GM20431 (cell line): ENCODE measurements around the gene LCNL1.

Experiments
- in situ Hi-C: fragments of 300-500 bp; cut with MseI, MboI; formaldehyde crosslinking; loops from one replicate; pipeline ENCODE4 v1.15.0; 2020; ENCODE audit warnings: low sequenced_read_pairs; ENCODE audit not compliant: unreplicated experiment

LCNL1 gene

DNA sequence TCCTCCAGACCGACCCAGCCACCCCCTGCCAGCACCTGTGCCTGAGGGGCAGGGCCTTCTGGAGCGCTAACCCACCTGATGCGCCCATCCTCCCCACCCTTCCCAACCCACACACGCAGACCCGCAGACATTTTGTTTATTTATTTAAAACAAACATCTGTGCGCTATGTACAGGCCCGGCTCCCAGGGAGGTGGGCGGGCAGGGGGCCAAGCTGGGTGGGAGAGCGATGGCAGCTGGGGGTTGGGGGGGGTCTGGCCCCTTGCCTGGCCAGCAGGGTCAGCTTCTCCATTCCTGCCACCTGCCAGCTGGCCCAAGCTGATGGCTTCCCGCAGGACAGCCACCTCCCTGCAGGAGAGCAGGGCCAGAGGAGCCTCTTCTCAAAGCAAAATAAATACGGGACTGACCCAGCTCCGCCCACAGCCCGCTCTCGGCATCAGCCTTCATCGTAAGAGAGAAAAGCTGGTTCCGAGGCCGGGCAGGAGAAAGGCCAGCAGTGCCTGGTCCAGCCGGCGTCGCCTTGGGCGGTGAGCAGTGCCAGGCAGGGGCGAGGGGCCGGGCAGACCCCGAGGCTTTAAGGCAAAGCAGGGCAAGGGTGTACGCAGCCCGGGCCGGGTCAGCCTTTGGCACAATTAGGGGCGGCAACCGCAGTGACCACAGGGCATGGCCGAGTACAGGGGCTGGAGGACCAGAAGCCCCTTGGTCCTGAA is 24.5 kb downstream of the LCNL1 start:
- in situ Hi-C loops, result no loop called here

GRCh38 chr9:137007816-137008270 is 25.1 kb downstream of the LCNL1 start:
- in situ Hi-C loops, result no loop called here

DNA sequence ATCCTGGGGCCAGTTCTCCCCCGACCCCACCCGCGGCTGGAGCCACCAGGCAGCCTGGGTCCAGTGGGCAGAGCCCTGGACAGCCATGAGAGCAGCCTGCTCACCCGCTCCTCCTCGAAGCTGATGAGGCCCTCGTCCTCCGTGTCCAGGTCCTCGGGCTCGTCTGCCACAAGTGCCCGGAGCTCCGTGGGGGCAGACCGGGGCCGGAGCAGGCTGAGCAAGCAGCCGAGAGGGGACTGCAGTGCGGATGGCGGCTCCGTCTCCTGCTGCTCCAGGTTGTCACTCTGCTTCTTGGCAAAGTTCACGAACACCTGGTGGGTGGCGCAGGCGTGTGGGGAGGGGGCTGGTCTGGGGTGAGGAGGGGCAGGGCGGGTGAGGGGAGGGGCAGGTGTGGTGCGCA is 25.5 kb downstream of the LCNL1 start:
- in situ Hi-C loops, result no loop called here

GRCh38 chr9:137009217-137009616 is 26.4 kb downstream of the LCNL1 start:
- in situ Hi-C loops, result no loop called here

- in situ Hi-C loops, result no loop called here
Observed at GRCh38 chr9:137009938-137010732, 27.3 kb downstream of the LCNL1 start.

DNA sequence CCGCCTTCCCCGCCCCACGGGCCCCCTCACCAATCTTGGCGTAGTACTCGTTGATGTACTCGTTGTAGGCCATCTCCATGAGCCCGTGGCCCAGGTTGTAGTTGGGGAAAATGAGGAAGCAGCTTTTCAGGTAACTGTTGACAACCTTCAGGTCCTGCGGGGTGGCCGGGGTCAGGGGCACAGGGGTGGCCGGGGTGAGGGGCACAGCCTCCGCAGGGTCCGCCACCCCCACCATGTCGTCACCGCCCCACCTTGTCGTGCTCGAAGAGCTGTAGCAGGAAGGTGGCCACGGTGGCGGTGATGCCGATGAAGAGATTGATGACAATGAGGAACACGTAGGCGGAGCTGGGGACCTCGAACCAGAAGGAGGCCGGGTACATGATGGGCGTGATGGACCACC is 28.4 kb downstream of the LCNL1 start:
- in situ Hi-C loops, result no loop called here

DNA sequence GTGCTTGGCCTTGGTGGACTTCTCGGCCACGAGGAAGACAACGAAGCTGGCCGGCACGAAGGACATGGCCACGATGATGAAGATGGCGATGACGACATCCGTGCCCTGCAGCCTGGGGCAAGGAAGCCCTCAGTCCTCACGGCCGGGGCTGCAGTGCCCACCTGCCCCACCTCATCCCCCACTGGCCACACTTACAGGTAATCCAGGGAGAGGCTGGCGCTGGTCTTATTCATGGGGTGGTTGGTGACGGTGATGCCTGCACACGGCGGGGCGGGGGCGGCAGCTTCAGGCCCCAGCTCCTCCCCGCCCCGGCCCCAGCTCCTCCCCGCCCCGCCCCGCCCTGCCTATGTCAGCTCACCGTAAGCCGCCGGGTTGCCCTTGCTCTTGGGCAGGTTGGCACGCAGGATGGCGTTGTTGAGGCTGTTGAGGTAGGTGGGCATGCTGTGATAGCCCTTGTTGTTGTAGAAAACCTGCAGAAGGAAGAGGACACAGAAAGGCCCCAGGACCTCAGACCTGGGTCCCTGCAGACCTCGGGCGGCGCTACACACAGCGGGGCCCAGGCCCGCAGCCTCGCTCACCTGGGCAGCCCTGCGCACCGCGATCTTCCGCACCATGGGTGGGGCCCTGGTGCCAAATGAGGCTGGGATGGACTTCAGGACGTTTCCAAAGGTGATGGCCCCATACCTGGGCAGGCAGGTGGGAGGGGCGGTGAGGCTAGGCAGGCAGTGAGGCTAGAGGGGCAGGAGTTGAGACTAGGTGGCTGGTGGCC is 29.3 kb downstream of the LCNL1 start:
- in situ Hi-C loops, result no loop called here

- in situ Hi-C loops, result no loop called here
Observed at GRCh38 chr9:137012694-137013570, 30.1 kb downstream of the LCNL1 start.

GRCh38 chr9:137013571-137013940 is 30.8 kb downstream of the LCNL1 start:
- in situ Hi-C loops, result no loop called here

DNA sequence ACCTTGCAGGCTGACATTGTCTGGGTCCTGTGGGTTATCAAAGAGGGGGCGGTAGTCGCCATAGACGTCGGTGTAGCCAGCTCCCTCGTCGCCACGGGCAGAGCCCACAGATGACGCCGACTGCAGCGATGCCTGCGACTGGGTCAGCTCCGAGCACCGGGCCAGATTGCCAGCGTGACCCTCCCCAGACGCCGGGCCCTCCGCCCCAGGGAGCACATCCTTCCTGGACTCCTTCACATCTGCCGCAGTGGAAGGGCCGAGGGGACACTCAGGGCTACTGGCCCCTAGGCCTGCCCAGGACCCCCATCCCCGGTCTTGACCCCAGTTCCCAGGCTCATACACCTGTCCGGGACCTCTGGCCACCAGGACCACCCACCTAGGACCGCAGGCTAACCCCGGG is 31.4 kb downstream of the LCNL1 start:
- in situ Hi-C loops, result no loop called here

DNA sequence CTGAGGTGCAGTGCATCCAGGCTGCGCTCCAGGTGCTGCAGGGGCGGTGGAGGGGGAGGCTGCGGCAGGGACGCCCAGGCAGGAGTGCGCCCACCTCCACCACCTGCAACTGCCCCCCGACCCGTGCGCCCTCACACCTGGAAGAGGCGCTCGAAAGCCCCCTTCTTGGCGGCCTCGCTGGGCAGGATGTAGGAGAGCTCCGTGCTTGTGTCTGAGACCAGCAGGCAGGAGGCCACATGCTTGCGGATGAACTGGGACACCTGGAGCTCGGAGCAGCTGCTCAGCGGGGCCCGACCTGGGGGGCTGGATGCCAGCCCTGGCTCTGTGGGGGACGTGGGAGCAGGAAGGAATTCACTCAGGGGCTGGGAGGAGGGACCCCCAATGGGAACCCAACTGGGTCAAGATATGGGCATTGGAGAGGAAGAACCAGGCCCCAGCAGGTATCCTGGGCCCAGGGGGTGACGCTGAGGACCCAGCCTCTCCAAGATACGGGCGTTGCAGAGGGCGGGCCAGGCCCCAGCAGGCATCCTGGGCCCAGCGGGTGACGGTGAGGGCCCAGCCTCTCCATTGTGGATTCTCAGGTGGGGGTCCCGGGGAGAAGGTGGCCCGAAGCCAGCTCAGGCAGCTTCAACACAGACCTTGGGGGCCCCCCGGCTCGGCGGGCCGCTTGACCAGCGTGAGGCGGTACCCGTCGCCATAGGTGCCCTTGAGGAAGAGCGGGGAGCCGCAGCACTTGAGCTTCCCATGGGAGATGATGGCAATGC is 32.2 kb downstream of the LCNL1 start:
- in situ Hi-C loops, result no loop called here

DNA sequence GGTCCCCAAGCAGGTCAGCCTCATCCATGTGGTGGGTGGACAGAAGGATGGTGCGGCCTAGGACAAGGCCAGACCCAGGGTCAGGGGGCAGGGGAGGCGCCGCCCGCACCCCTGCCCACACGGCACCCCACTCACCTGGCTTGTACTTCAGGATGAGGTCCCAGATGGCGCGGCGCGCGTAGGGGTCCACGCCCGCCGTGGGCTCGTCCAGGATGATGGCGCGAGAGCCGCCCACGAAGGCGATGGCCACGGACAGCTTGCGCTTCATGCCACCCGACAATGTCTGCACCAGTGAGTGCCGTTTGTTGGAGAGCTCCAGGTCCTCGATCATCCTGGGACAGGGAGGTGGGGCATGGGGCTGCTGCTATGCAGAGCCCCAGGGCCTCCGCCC is 32.7 kb downstream of the LCNL1 start:
- in situ Hi-C loops, result no loop called here

- in situ Hi-C loops, result no loop called here
Observed at GRCh38 chr9:137015976-137016375, 33.2 kb downstream of the LCNL1 start.

DNA sequence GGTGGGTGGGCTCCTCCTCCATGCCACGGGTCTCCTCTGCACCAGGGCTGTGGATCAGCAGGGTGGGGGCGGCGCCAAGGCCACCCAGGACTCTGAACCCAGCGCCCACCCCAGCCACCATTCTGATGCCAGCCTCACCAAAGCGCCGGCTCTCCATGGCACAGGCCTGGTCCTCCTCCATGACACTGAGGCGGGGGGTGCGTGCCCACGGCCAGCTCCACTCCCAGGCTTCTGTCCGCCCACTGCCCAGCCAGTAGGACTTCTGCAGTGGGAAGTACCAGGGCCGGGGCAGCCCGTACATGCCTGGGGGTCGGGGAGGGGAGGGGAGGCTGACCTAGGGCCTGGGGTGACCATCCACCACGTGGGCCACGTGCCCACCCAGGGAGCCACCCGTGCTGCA is 33.6 kb downstream of the LCNL1 start:
- in situ Hi-C loops, result no loop called here

DNA sequence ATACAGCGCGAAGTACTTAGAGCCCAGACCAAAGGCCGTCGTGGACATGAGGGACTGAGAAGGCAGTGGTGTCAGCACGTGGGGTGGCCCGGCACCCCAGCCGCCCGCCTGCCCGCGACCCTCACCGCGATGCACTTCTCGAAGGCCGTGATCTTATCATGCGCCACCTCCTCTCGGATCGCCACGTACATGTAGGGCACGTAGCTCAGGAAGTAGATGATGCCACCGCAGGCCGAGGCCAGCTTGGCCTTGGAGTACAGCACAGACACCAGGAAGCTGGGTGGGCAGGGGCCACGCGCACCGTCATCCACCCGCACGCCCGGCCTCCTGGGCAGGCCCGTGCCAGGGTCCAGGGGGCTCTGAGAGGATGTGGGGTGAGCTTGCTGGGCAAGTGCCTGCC is 34.3 kb downstream of the LCNL1 start:
- in situ Hi-C loops, result no loop called here

- in situ Hi-C loops, result no loop called here
Observed at GRCh38 chr9:137017791-137018497, 35.2 kb downstream of the LCNL1 start.

DNA sequence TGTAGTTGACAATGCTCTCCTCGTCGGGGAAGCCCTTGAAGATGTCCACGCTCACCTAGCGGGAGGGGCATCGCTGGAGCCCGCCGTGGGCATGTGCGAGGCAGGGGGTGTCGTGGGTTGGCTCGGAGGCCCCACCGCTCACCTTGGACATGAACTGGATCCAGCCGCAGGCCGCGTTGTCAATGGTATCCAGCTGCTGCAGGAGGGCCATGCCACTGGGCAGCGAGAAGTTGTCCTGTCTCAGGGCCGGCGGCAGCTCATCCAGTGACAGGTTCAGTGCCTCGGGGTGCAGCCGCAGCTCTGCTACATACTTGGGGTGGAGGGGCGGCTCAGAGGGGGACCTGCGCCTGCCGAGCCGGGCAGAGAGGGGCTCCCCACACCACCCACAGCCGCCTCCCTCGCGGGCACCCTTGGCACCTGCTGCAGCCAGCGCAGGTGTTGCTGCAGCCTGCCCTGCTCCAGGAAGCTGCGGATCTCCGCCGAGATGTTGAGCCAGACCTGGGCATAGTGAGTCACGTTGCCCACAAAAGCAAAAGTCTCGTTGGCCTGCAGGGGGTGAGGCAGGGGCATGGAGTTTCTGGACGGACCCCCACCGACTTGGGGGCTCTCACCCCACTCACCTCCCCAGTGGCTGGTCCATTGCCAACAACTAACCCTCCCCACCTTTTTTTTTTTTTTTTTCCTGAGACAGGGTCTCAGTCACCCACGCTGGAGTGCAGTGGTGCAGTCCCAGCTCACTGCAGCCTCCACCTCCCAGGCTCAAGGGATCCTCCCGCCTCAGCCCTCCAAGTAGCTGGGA is 36.2 kb downstream of the LCNL1 start:
- in situ Hi-C loops, result no loop called here
